Measurements from ENCODE around the gene ARL4A. TPM values are rescaled to one million over a fixed set of nuclear protein-coding genes. Genes with fewer than 3 reads are reported as not detected.

ARL4A gene, protein sequence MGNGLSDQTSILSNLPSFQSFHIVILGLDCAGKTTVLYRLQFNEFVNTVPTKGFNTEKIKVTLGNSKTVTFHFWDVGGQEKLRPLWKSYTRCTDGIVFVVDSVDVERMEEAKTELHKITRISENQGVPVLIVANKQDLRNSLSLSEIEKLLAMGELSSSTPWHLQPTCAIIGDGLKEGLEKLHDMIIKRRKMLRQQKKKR
- 25.6 and 29.3 TPM in 2 replicates for total RNA-seq (2016; rRNA removed; fragmentation: Illumina TruSeq; extraction: Trizol)
- 17.3 and 19.0 TPM in 2 replicates for total RNA-seq (2016; cell fraction: cytosol; rRNA removed; fragmentation: Illumina TruSeq; extraction: Trizol; ENCODE audit: low read depth)
- 26.6 and 32.4 TPM in 2 replicates for total RNA-seq (2016; cell fraction: insoluble cytoplasmic fraction; rRNA removed; fragmentation: Illumina TruSeq; extraction: Trizol)
- 26.0 and 30.7 TPM in 2 replicates for total RNA-seq (2016; cell fraction: membrane; rRNA removed; fragmentation: Illumina TruSeq; extraction: Trizol)
- 21.7 and 22.6 TPM in 2 replicates for total RNA-seq (2016; cell fraction: nucleus; rRNA removed; fragmentation: Illumina TruSeq; extraction: Trizol)
- polyA plus RNA-seq (2011; rRNA removed), result 6.1 and 10.8 TPM in 2 replicates
- polyA plus RNA-seq (2011; cell fraction: cytosol; rRNA removed), result 6.0 and 7.0 TPM in 2 replicates
- polyA plus RNA-seq (2011; cell fraction: nucleus; rRNA removed), result 5.0 and 6.5 TPM in 2 replicates
- 12.3 and 18.1 TPM in 2 replicates for polyA plus RNA-seq (2012)
- 14.8 and 18.0 TPM in 2 replicates for polyA plus RNA-seq (2016; cell fraction: cytosol; fragmentation: Illumina TruSeq; extraction: Trizol; ENCODE audit: low read depth)
- 22.2 and 26.1 TPM in 2 replicates for polyA plus RNA-seq (2016; cell fraction: insoluble cytoplasmic fraction; fragmentation: Illumina TruSeq; extraction: Trizol; ENCODE audit: low read depth)
- 19.9 and 20.0 TPM in 2 replicates for polyA plus RNA-seq (2016; cell fraction: membrane; fragmentation: Illumina TruSeq; extraction: Trizol; ENCODE audit: low read depth)
- polyA plus RNA-seq (2016; cell fraction: nucleus; fragmentation: Illumina TruSeq; extraction: Trizol; ENCODE audit: insufficient read depth, low read depth), result 17.8 and 20.7 TPM in 2 replicates
- polyA minus RNA-seq (2011; rRNA and poly(A)+ RNA removed; ENCODE audit: low replicate concordance), result 6.7 and 12.2 TPM in 2 replicates
- polyA minus RNA-seq (2011; cell fraction: cytosol; rRNA and poly(A)+ RNA removed), result 5.7 and 6.4 TPM in 2 replicates
- polyA minus RNA-seq (2011; cell fraction: nucleus; rRNA and poly(A)+ RNA removed), result 30.6 and 38.9 TPM in 2 replicates
- percentile 98 among the genes with signal in this experiment for Bru-seq, nascent RNA
- percentile 84 among the genes with signal in this experiment for BruChase-seq, experiment 1, labeled RNA remaining after a 6-hour chase
- BruChase-seq, experiment 2, labeled RNA remaining after a 2-hour chase, result percentile 95 among the genes with signal in this experiment
- long read RNA-seq, experiment 1, transcript ARL4A-201 (2 exons, 1,147 nt), result major isoform, 5 of 12 reads
- long read RNA-seq, experiment 1, partial matches to known transcripts, result 0 of 12 reads
- long read RNA-seq, experiment 1, other reads (novel, unspliced or antisense), result 1 of 12 reads
- long read RNA-seq, experiment 2, transcript ARL4A-204 (2 exons, 1,144 nt), result minor isoform, 6 of 40 reads
- long read RNA-seq, experiment 2, transcript ARL4A-206 (2 exons, 845 nt), result major isoform, 14 of 40 reads
- long read RNA-seq, experiment 2, transcript ARL4A-201 (2 exons, 1,147 nt), result minor isoform, 11 of 40 reads
- long read RNA-seq, experiment 2, partial matches to known transcripts, result 0 of 40 reads
- long read RNA-seq, experiment 2, other reads (novel, unspliced or antisense), result 9 of 40 reads

DNA sequence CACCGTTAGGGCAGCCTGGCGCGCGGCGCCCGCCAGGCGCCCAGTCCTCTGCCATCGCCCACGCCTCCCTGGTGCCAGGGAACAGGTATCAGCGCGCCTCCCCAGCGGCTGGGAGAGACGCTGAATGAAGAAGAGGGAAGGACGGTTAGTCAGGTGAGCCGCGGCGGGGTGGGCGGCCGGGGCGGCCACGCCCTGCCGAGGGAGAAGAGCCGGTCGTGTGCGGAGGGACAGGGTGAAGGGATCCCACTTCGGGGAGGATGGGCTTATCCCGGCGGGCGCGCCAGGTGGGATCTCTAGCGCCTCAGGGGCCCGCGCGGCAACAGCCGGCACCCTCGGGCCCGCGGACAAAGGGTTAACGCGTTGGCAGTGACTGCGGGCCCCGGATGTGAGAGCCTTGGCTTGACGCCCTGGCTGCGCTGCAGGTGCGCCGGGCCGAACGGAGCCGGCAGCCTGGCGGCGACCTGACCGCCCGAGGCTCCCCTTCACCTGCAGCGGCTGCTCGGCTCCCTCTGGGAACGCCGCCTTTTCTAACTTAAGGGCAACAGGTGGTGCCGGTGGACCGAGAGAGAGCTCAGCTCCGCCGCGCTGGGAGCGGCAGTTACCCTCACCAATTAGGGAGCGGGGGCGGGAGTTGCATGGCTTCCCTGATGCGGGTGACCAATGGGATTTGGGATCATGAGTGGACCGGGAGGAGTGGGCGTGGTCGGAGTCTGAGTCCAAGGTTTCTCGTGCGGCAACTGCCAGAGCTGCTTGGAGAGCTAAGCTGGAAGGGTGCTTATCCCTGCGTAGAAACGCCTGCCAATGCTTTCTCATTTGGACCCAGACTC, at the start of gene ARL4A:
ARL4A (plus strand) TSS at position 743 of the 827 bp plus-strand sequence. CDS start 622 bp downstream, outside the sequence.
- Histone ChIP-seq H3K4me1 (ENCODE audit: insufficient read depth, low read length) (peaks cover 42% of the 10 kb centered on the region), H2AFZ (ENCODE audit: low read length) (no peak within 1 kb of the TSS), H3K4me2 (ENCODE audit: low read depth, low read length) (peak within 1 kb of the TSS; percentile 74), H4K20me1 (ENCODE audit: insufficient read depth, low read length) (no peaks in the 10 kb centered on the region), H3K27ac (ENCODE audit: extremely low read length, insufficient read depth, low read length) (peak within 1 kb of the TSS; percentile 92), H3K27me3 (ENCODE audit: control insufficient read depth in 1 of 2, insufficient read depth in 2 of 2, low read length in 2 of 2) (no peaks in the 10 kb centered on the region), H3K36me3 (replicated peaks in 1 of 2; ENCODE audit: control insufficient read depth in 1 of 2, insufficient read depth in 2 of 2, low read length in 2 of 2) (no peaks in the 10 kb centered on the region), H3K4me3 (replicated peaks in 1 of 3; ENCODE audit: insufficient read depth in 1 of 3, low read depth in 2 of 3, low read length in 3 of 3) (peak within 1 kb of the TSS; percentile 86 to 95 (median 92)), H3K9ac (ENCODE audit: insufficient read depth, low read depth, low read length) (peak within 1 kb of the TSS; percentile 94), H3K9me3 (ENCODE audit: low read length) (no peaks in the 10 kb centered on the region), H3K79me2 (ENCODE audit: insufficient read depth, low read length) (peaks cover 33% of the 10 kb centered on the region)
- FAIRE-seq (peak; percentile 81), ATAC-seq (peak; percentile 96), DNase-seq (ENCODE audit: low spot score) (peak; percentile 98)
- intact Hi-C loops (cut with micrococcal nuclease; ENCODE audit: unreplicated experiment), result loop anchor here (1.0 to 2.0 kb wide), 6 partner anchors 47 to 576 kb away; no protein-coding TSS in a partner anchor
- TSS peak; percentile 71 for BruUV-seq (replicated peaks)
- in situ Hi-C loops (cut with HindIII; ENCODE audit: extremely low pct_ligation_motif_present, low pct_unique_long_range_greater_than_20kb), result loop anchor here (10.0 to 25.0 kb wide), 2 partner anchors 425 to 488 kb away; no protein-coding TSS in a partner anchor
- CTCF ChIA-PET (ENCODE audit: low intra/inter-chr PET ratio, low total read pairs), result interaction anchor here (1.1 to 2.2 kb wide), 3 partner anchors 48 to 576 kb away, joined by 3 to 11 read pairs (median 8); no protein-coding TSS in a partner anchor
- under 1% methylated on average over 34 of the region's 73 CpGs for WGBS (ENCODE audit: low lambda C conversion rate)
- POLR2A ChIA-PET, result interaction anchor here (0.6 to 3.7 kb wide), 25 partner anchors 9 to 575 kb away, joined by 3 to 20 read pairs (median 4); partner anchors contain the start of gene TMEM106B
- TF ChIP-seq ZNF468 (CRISPR knock-in tag; IDR thresholded peaks at IDR 0.05), result no peak
- no peak for TF ChIP-seq MAFG (CRISPR knock-in tag; IDR thresholded peaks at IDR 0.05)
- TF ChIP-seq MXI1 (IDR thresholded peaks at IDR 0.05; ENCODE audit: borderline replicate concordance, low read depth, low read length), result peak; percentile 74; the same call in 2 of the 3 replicates
- TF ChIP-seq, protein P1, sequence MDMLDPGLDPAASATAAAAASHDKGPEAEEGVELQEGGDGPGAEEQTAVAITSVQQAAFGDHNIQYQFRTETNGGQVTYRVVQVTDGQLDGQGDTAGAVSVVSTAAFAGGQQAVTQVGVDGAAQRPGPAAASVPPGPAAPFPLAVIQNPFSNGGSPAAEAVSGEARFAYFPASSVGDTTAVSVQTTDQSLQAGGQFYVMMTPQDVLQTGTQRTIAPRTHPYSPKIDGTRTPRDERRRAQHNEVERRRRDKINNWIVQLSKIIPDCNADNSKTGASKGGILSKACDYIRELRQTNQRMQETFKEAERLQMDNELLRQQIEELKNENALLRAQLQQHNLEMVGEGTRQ (IDR thresholded peaks at IDR 0.05; ENCODE audit: low read depth, low read length), result no peak
- TF ChIP-seq, protein P1 (CRISPR knock-in tag; IDR thresholded peaks at IDR 0.05; ENCODE audit: borderline replicate concordance), result no peak
- TF ChIP-seq PCBP2 (optimal IDR thresholded peaks at IDR 0.05; ENCODE audit: low read depth, low read length, poor library complexity, severe bottlenecking), result no peak
- TF ChIP-seq SNAPC2 (CRISPR knock-in tag; IDR thresholded peaks at IDR 0.05), result peak; percentile 2; the same call in 1 of the 2 replicates
- TF ChIP-seq, protein P2, sequence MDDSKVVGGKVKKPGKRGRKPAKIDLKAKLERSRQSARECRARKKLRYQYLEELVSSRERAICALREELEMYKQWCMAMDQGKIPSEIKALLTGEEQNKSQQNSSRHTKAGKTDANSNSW (CRISPR knock-in tag; IDR thresholded peaks at IDR 0.05; ENCODE audit: borderline replicate concordance), result 0 out of 2 replicates have a peak, but pooled peaks have one; percentile 3
- TF ChIP-seq ZNF549 (CRISPR knock-in tag; IDR thresholded peaks at IDR 0.05), result no peak
- no peak for TF ChIP-seq NONO (IDR thresholded peaks at IDR 0.05)
- TF ChIP-seq NONO (CRISPR knock-in tag; conservative IDR thresholded peaks at IDR 0.05), result peak; percentile 48; the same call in 1 of the 2 replicates
- TF ChIP-seq HNF4A (CRISPR knock-in tag; IDR thresholded peaks at IDR 0.05), result peak; percentile 63
- TF ChIP-seq KLF6 (CRISPR knock-in tag; IDR thresholded peaks at IDR 0.05), result peak; percentile 54
- no peak for TF ChIP-seq TBX3 (IDR thresholded peaks at IDR 0.05; ENCODE audit: borderline replicate concordance)

Measured in HepG2 (cell line).